ENCODE measurements around the gene MYLK4. TPM values are rescaled to one million over a fixed set of nuclear protein-coding genes. Genes with fewer than 3 reads are reported as not detected.
A peak's percentile ranks its signal among the peaks of the same experiment; 100 is the strongest.

The MYLK4 gene
- total RNA-seq, 1 experiment from 2014 or later: 0.73 TPM

- Mint-ChIP-seq H3K4me1 (ENCODE audit: low read depth, unreplicated experiment) (no peaks in the 10 kb centered on the region), H3K27ac (ENCODE audit: unreplicated experiment) (no peak overlapping the region), H3K9me3 (ENCODE audit: low read depth, unreplicated experiment) (no peaks in the 10 kb centered on the region), H3K36me3 (ENCODE audit: insufficient read depth, unreplicated experiment) (peaks cover 5% of the 10 kb centered on the region), H3K27me3 (ENCODE audit: unreplicated experiment) (no peaks in the 10 kb centered on the region), H3K4me3 (ENCODE audit: low read depth, unreplicated experiment) (no peak overlapping the region)
- no TSS peak for BruUV-seq (replicated peaks)
- CTCF ChIA-PET: no interaction called here
- TF ChIP-seq CTCF (IDR thresholded peaks at IDR 0.05; ENCODE audit: unreplicated experiment): no peak
- no peak for DNase-seq
- intact Hi-C loops (cut with micrococcal nuclease; ENCODE audit: unreplicated experiment): no loop called here
Measured at GRCh38 chr6:2796861-2797260, 46.1 kb upstream of the MYLK4 start.

GRCh38 chr6:2795956-2796355 lies 45.2 kb upstream of the MYLK4 start:
- H3K36me3 Mint-ChIP-seq (ENCODE audit: insufficient read depth, unreplicated experiment): peaks cover 12% of the 10 kb centered on the region
- no peak for DNase-seq
- no peak for TF ChIP-seq CTCF (IDR thresholded peaks at IDR 0.05; ENCODE audit: unreplicated experiment)
- no TSS peak for BruUV-seq (replicated peaks)
- intact Hi-C loops (cut with micrococcal nuclease; ENCODE audit: unreplicated experiment): no loop called here
- H3K4me1 Mint-ChIP-seq (ENCODE audit: low read depth, unreplicated experiment): peaks cover 7% of the 10 kb centered on the region
- H3K27me3 Mint-ChIP-seq (ENCODE audit: unreplicated experiment): no peaks in the 10 kb centered on the region
- H3K4me3 Mint-ChIP-seq (ENCODE audit: low read depth, unreplicated experiment): no peak overlapping the region
- CTCF ChIA-PET: no interaction called here
- no peak overlapping the region for H3K27ac Mint-ChIP-seq (ENCODE audit: unreplicated experiment)
- H3K9me3 Mint-ChIP-seq (ENCODE audit: low read depth, unreplicated experiment): no peaks in the 10 kb centered on the region

GRCh38 chr6:2795162-2795561 lies 44.4 kb upstream of the MYLK4 start:
- H3K4me3 Mint-ChIP-seq (ENCODE audit: low read depth, unreplicated experiment): no peak overlapping the region
- no peaks in the 10 kb centered on the region for H3K9me3 Mint-ChIP-seq (ENCODE audit: low read depth, unreplicated experiment)
- CTCF ChIA-PET: no interaction called here
- no peak for TF ChIP-seq CTCF (IDR thresholded peaks at IDR 0.05; ENCODE audit: unreplicated experiment)
- DNase-seq: no peak
- peaks cover 15% of the 10 kb centered on the region for H3K4me1 Mint-ChIP-seq (ENCODE audit: low read depth, unreplicated experiment)
- peaks cover 12% of the 10 kb centered on the region for H3K36me3 Mint-ChIP-seq (ENCODE audit: insufficient read depth, unreplicated experiment)
- H3K27me3 Mint-ChIP-seq (ENCODE audit: unreplicated experiment): no peaks in the 10 kb centered on the region
- BruUV-seq (replicated peaks): no TSS peak
- H3K27ac Mint-ChIP-seq (ENCODE audit: unreplicated experiment): no peak overlapping the region
- intact Hi-C loops (cut with micrococcal nuclease; ENCODE audit: unreplicated experiment): no loop called here

GRCh38 chr6:2794171-2794730 lies 43.5 kb upstream of the MYLK4 start:
- Mint-ChIP-seq H3K27ac (ENCODE audit: unreplicated experiment) (peak overlapping the region; percentile 63), H3K36me3 (ENCODE audit: insufficient read depth, unreplicated experiment) (peaks cover 12% of the 10 kb centered on the region), H3K4me3 (ENCODE audit: low read depth, unreplicated experiment) (no peak overlapping the region), H3K9me3 (ENCODE audit: low read depth, unreplicated experiment) (no peaks in the 10 kb centered on the region), H3K27me3 (ENCODE audit: unreplicated experiment) (no peaks in the 10 kb centered on the region), H3K4me1 (ENCODE audit: low read depth, unreplicated experiment) (peaks cover 17% of the 10 kb centered on the region)
- no peak for DNase-seq
- CTCF ChIA-PET: no interaction called here
- no TSS peak for BruUV-seq (replicated peaks)
- intact Hi-C loops (cut with micrococcal nuclease; ENCODE audit: unreplicated experiment): loop anchor here (5.0 kb wide), 2 partner anchors 118 to 138 kb away; no protein-coding TSS in a partner anchor
- no peak for TF ChIP-seq CTCF (IDR thresholded peaks at IDR 0.05; ENCODE audit: unreplicated experiment)
